GM12878 (cell line): Measurements from ENCODE around the gene UBTFL1. TPM values are rescaled to one million over a fixed set of nuclear protein-coding genes. Genes with fewer than 3 reads are reported as not detected.

Source experiments
- ATAC-seq: fragments of 200-7000 bp; cut with Tn5 transposase; 3 replicates; pipeline ENCODE4 v1.9.1; 2020; ENCODE audit warnings: mild to moderate bottlenecking, moderate library complexity
- BruUV-seq: library from RNA; stranded (reverse); fragments of 400-500 nt; replicated peaks from 2 replicates; lab custom pipeline; 2021; lab: Mats Ljungman, UMichigan
- CTCF ChIA-PET: fragments of 300-600 bp; sonication (Branson Sonifier 250); formaldehyde crosslinking; extraction: SDS; loops from one replicate; lab custom pipeline; 2021; ENCODE audit warnings: inconsistent platforms; lab: Yijun Ruan, JAX
- POLR2A ChIA-PET: fragments of 350-600 bp; formaldehyde crosslinking; extraction: SDS; loops from one replicate; lab custom pipeline; 2021; ENCODE audit warnings: inconsistent platforms; lab: Charles Lee
- RAD21 ChIA-PET: fragments of 300-600 bp; sonication (Branson Sonifier 250); formaldehyde crosslinking; loops from one replicate; lab custom pipeline; 2023; ENCODE audit warnings: antibody characterized with exemption; ENCODE audit not compliant: unreplicated experiment; lab: Charles Lee
- SMC1A ChIA-PET: fragments of 300-600 bp; sonication (Branson Sonifier 250); formaldehyde crosslinking; loops from one replicate; lab custom pipeline; 2023; ENCODE audit not compliant: unreplicated experiment, uncharacterized antibody; lab: Charles Lee
- DNase-seq: peaks from one replicate; pipeline ENCODE4 v3.0.0-alpha.2; 2011; ENCODE audit warnings: low read depth, low spot score
- FAIRE-seq: peaks from 3 replicates; lab custom pipeline; 2011; peaks lifted over from hg19 to GRCh38; lab: Jason Lieb, UNC
- H2AFZ ChIP-seq: 2 replicates; pipeline ENCODE4 v1.6.0; 2011; ENCODE audit warnings: low read depth, low read length, control low read depth; ENCODE audit not compliant: control insufficient read depth
- H3K27ac ChIP-seq: 2 replicates; pipeline ENCODE4 v1.5.1; 2011; ENCODE audit warnings: control low read depth; ENCODE audit not compliant: control insufficient read depth, insufficient read depth
- H3K27me3 ChIP-seq, 2 experiments: replicated peaks in 1 of 2; 2 replicates each; pipeline versions ENCODE4 v1.6.0 to v1.6.1; 2011; ENCODE audit warnings: low read length in 1 of 2; ENCODE audit not compliant: control insufficient read depth in 2 of 2, insufficient read depth in 2 of 2
- H3K36me3 ChIP-seq, 2 experiments: 2 replicates each; pipeline ENCODE4 v1.5.1; 2011; ENCODE audit warnings: low read length in 1 of 2; ENCODE audit not compliant: control insufficient read depth in 2 of 2, insufficient read depth in 2 of 2
- H3K4me1 ChIP-seq: 2 replicates; pipeline ENCODE4 v1.6.1; 2011; ENCODE audit warnings: mild to moderate bottlenecking, low read length, moderate library complexity, mixed read lengths; ENCODE audit not compliant: control insufficient read depth, insufficient read depth
- H3K4me2 ChIP-seq: 2 replicates; pipeline ENCODE4 v1.6.0; 2011; ENCODE audit warnings: control low read depth; ENCODE audit not compliant: control insufficient read depth, insufficient read depth
- H3K4me3 ChIP-seq: fragments of 200-600 bp; sonication (generic); 2 replicates; pipeline ENCODE4 v1.5.1; 2016
- H3K79me2 ChIP-seq: 2 replicates; pipeline ENCODE4 v1.6.0; 2011; ENCODE audit warnings: low read length; ENCODE audit not compliant: control insufficient read depth, insufficient read depth
- H3K9ac ChIP-seq: 2 replicates; pipeline ENCODE4 v1.8.0; 2011; ENCODE audit warnings: low read length, control low read depth, mixed read lengths; ENCODE audit not compliant: control insufficient read depth, insufficient read depth
- H3K9me3 ChIP-seq: replicated peaks from 3 replicates; pipeline ENCODE4 v1.5.1; 2011; ENCODE audit warnings: mild to moderate bottlenecking, low read length; ENCODE audit not compliant: control insufficient read depth, insufficient read depth
- H4K20me1 ChIP-seq: 2 replicates; pipeline ENCODE4 v1.6.0; 2011; ENCODE audit not compliant: control insufficient read depth, insufficient read depth
- HCFC1 ChIP-seq: fragments of 150-350 bp; IDR thresholded peaks from 2 replicates; pipeline ENCODE4 v1.6.1; 2014; ENCODE audit warnings: low read length
- KAT2A ChIP-seq: conservative IDR thresholded peaks from 2 replicates; pipeline ENCODE4 v1.6.1; 2011; ENCODE audit warnings: low read depth, low read length; ENCODE audit not compliant: control insufficient read depth
- NBN ChIP-seq: fragments of 450-650 bp; IDR thresholded peaks from 2 replicates; pipeline ENCODE4 v1.6.1; 2016
- POLR2A ChIP-seq: IDR thresholded peaks from 2 replicates; pipeline ENCODE4 v1.6.1; 2011; ENCODE audit warnings: low read depth, mild to moderate bottlenecking, low read length
- WRNIP1 ChIP-seq: IDR thresholded peaks from 2 replicates; pipeline ENCODE4 v1.6.1; 2011; ENCODE audit warnings: low read depth, low read length, improper control_type of control experiment, borderline replicate concordance
- ZNF24 ChIP-seq: fragments of 450-650 bp; IDR thresholded peaks from 2 replicates; pipeline ENCODE4 v1.6.1; 2017; ENCODE audit warnings: antibody characterized with exemption, mild to moderate bottlenecking
- ZNF592 ChIP-seq: fragments of 450-650 bp; IDR thresholded peaks from 2 replicates; pipeline ENCODE4 v1.6.1; 2017; ENCODE audit warnings: mild to moderate bottlenecking, moderate library complexity
- WGBS: methylation state at CpG from one replicate; pipeline ENCODE4 v1.1.6; 2016; ENCODE audit warnings: low lambda C conversion rate; ENCODE audit not compliant: insufficient replicate concordance, insufficient coverage; ENCODE audit errors: missing lambda C conversion rate; 5-methylcytosine and 5-hydroxymethylcytosine counted together
- in situ Hi-C: fragments of 300-500 bp; cut with MboI; formaldehyde crosslinking; loops from 9 replicates; pipeline ENCODE4 v1.14.3; 2018; ENCODE audit warnings: mixed read lengths
- intact Hi-C: fragments of 100-400 bp; cut with micrococcal nuclease; formaldehyde crosslinking; loops from one replicate; pipeline ENCODE4 v1.14.2; 2022; ENCODE audit not compliant: unreplicated experiment
- polyA plus RNA-seq, 11 experiments: library from polyadenylated mRNA; depleted of rRNA in 4 of 11; unstranded in 6 of 11; stranded (reverse) in 5 of 11; fragments of >200 nt; fragmentation: Nextera tagmentation in 4 of 11; fragmentation: Illumina TruSeq in 1 of 11; extraction: Ambion mirVana in 4 of 11; extraction: Trizol in 1 of 11; gene quantifications; 1 replicate in 1 of 11; 2 replicates in 10 of 11; pipeline versions ENCODE4 v1.2.1 to v1.2.3, GENCODE V29; 2011 to 2016; ENCODE audit warnings: inconsistent platforms in 2 of 11, missing spikeins in 2 of 11, low read depth in 1 of 11
- total RNA-seq, 4 experiments: library from RNA; depleted of rRNA in 3 of 4; stranded (reverse); fragments of >200 nt in 3 of 4; fragmentation: Illumina TruSeq in 1 of 4; extraction: Trizol in 1 of 4; gene quantifications; 2 replicates each; pipeline versions ENCODE4 v1.2.1 to v1.2.3, GENCODE V29; 2013 to 2021

The UBTFL1 gene
- total and polyA plus RNA-seq, 10 of the 15 experiments (the other 5 are each of a cell fraction or from before 2014, with no cell fraction given): not detected

GRCh38 chr11:90120191-90120590 is 34.4 kb downstream of the UBTFL1 start:
- Histone ChIP-seq H2AFZ (no peak overlapping the region), H3K27ac (no peak overlapping the region), H3K4me1 (no peaks in the 10 kb centered on the region), H3K9ac (no peak overlapping the region), H3K4me3 (no peak overlapping the region), H3K36me3 (no peaks in the 10 kb centered on the region), H3K9me3 (no peaks in the 10 kb centered on the region), H3K4me2 (no peak overlapping the region)
- ATAC-seq (no peak), FAIRE-seq (no peak)
- CTCF ChIA-PET: no interaction called here
- in situ Hi-C loops: loop anchor here (25.0 kb wide), 2 partner anchors 458 to 1033 kb away; no protein-coding TSS in a partner anchor
- POLR2A ChIA-PET: interaction anchor here (0.7 kb wide), 1 partner anchor 1437 kb away, joined by 4 read pairs; no protein-coding TSS in a partner anchor
- no TSS peak for BruUV-seq
- WGBS: 58% methylated on average over 4 of the region's 4 CpGs
- SMC1A ChIA-PET: no interaction called here
- RAD21 ChIA-PET: no interaction called here
- intact Hi-C loops: no loop called here
- TF ChIP-seq ZNF24: no peak
- no peak for TF ChIP-seq NBN
- TF ChIP-seq HCFC1: no peak
- no peak for TF ChIP-seq ZNF592
- no peak for TF ChIP-seq KAT2A
- no peak for TF ChIP-seq POLR2A
- TF ChIP-seq WRNIP1: no peak
- TF ChIP-seq, all 136 proteins: peak for 0
- Histone ChIP-seq H3K27me3 (no peaks in the 10 kb centered on the region), H3K79me2 (no peaks in the 10 kb centered on the region), H4K20me1 (no peaks in the 10 kb centered on the region)
- no peak for DNase-seq
